DMS 273 treated with DMSO at 0.1 percent for 48 hours (cell line): ENCODE results near the gene RAB6B.

ENCODE experiments used
- DNase-seq: peaks from one replicate; lab custom pipeline; 2025; lab: John Stamatoyannopoulos, UW

The RAB6B gene

GRCh38 chr3:133880886-133881455 lies 14.7 kb downstream of the RAB6B start:
- no peak for DNase-seq

DNA sequence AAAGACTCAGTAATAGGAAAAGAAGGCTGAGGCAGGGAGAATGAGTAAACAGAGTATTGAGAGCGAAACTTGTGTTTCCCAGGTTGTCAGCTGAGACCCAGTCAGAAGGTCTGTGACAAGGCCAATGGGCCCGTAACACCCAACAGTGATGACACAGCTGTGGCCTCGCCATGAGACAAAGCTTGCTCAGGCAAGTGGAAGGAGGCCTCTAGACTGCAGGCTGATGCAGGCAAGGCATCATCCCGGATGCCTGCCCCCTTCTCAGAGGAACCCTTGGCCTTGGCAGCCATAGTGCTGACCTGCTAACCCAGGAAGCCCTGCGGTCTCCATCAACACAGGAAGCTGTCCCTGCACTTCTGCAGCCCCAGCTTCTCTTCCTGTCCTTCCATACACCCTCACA lies 15.4 kb downstream of the RAB6B start:
- no peak for DNase-seq

- no peak for DNase-seq
Measured at GRCh38 chr3:133878518-133878917, 17.2 kb downstream of the RAB6B start.

GRCh38 chr3:133877221-133877620 lies 18.5 kb downstream of the RAB6B start:
- no peak for DNase-seq

GRCh38 chr3:133874761-133875438 lies 20.8 kb downstream of the RAB6B start:
- no peak for DNase-seq

DNA sequence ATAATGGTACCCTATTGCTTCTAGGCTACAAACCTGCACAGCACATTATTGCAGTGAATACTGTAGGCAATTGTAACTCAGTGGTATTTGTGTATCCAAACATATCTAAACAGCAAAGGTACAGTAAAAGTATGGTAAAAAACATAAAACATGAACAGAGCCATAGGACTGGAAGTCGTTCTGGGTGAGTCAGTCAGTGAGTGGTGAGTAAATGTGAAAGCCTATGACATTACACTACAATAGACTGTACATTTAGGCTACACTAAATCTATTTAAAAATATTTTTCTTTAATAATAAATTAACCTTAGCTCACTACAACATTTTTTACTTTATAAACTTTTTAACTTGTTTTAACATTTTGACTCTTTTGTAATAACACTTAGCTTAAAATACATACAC lies 21.3 kb downstream of the RAB6B start:
- no peak for DNase-seq

DNA sequence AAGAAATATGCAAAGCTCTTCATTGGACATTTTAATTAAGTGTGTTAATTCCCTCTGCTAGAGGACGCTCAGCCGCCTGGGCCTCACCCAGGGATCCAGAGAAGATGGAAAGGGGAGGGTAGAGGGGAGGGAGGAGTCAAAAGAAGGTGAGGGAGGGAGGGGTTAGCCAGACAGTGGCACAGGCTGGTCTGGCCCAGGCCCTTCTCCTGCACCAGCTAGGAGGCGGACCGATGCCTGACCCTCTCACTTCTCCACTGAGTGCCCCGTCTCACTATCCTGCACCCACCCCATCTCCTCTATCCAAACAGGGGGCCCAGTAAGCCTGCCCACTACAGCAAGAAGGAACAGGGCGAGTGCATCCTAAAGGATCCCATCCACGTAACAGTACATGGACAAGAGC lies 22.9 kb downstream of the RAB6B start:
- DNase-seq = no peak

- DNase-seq = no peak
Measured at GRCh38 chr3:133872161-133872560, 23.5 kb downstream of the RAB6B start.

GRCh38 chr3:133871368-133872090 lies 24.2 kb downstream of the RAB6B start:
- no peak for DNase-seq

DNA sequence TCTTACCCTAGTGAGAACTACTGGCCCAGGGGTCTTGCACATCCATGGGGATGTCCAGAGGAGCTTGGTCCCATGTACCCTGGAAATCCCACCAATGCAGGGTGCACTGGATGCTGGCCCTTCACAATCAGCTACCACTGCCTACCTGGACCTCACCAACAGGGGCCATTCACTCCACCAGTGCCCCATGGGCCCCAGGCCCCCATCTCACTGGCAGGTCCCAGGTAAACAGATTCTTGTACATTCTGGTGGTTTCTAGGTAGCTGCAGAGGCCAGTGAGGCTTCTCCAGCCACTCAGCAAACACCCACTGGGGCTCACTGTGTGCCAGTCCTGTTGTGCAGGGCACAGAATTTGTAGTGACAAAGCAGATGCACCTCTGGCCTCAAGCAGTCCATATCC lies 24.9 kb downstream of the RAB6B start:
- DNase-seq = no peak

DNA sequence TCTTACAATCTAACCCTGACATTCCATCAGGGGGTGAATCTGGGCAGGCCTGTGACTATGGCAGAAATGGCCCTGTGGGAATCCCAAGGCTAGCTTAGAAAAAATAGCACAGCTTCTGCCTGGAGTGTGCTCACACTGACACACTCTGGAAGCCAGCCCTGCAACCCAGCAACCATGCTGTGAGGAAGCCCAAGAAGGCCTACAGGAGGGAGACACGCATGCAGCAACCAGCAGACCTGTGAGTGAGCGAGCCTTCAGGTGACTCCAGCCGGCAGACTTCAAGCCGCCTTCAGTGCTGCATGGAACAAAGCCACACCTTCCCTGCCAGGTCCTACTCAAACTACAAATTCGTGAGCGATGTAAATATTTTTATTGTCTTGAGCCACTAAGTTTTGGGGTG lies 26.1 kb downstream of the RAB6B start:
- no peak for DNase-seq

DNA sequence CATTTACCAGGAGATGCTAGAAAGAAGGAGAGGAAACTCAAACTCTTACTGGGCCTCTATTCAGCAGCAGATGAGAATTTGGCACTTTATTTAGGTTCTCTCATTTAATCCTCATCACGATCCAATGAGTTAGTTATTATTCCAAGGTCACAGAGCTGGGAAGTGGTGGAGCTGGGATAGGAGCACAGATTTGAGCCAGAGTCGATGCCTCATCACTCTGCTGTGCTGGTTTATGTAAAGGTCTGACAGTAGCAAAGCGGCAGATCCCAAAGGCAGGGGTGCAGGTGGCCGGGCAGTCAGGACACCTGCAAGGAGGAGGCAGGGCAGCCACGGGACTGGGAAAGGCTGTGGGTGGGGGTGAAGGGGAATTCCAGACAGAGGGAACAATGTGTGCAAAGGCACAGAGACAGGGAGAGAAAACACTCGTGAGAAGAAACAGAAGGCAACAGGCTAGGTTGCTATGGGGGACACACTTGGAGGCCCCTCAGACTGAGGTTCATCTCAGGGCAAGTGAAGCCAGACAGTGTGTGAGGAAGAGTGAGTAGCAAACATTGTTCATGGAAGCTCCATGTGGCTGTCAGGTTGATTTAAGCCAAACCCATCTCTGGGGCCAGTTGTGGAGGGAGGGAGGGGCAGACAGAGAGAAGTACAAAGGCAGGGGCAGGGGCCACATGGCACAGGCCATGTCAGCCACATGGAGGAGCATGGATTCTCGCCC lies 26.8 kb downstream of the RAB6B start:
- DNase-seq = no peak

GRCh38 chr3:133868186-133868585 lies 27.5 kb downstream of the RAB6B start:
- DNase-seq = no peak

- no peak for DNase-seq
Measured at GRCh38 chr3:133866141-133866540, 29.5 kb downstream of the RAB6B start.

DNA sequence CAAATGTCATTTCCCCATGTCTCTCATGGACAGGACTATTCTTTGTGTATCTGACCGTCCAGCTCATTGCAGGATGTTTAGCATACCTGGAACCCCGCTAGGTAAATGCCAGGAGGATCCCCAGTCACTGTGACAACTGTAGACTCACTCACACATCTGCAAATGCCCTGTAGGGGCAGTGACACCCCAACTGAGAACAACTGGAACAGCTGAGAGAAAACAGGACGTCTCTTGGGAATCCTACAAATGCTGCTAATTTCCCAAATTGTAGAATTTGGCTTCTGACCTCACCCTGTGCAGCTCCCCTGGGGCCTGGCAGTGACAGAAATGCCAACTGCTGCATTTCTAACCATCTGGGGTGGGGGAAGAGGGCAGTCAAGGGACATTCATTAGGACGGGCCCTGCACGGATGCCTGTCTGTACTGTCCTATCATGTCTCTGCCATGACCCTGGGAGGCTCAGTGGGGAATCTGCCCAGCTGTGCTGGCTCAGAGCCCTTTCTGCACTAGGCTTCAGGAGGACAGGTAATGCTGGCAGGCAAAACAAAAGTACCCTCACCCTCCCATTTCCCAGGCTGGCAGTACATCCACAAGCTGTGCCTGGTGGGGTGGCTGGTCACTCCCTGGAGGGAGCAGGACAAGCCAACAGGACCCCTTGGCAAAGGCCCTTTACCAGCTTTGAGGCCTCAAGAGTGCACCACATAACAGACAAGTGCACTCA lies 30.4 kb downstream of the RAB6B start:
- no peak for DNase-seq

DNA sequence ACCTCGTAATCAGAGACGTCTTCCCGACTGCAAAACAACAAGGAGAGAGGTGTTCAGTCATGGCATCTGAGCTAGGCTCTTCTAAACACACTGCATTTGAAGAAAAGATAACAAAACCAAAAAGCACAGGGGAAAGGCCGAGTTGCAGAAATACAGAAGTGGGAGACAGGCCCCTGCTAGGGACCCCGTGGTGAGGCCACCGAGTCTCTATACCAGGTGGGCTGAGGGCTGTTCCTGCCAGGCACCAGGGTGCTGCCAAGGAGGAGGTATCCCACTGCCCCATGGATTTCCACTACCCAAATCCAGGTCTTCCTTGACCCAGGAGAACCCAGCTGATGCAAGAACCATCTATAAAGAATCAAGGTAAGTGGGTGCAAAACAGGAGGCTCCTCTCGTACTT lies 31.1 kb downstream of the RAB6B start:
- no peak for DNase-seq

DNA sequence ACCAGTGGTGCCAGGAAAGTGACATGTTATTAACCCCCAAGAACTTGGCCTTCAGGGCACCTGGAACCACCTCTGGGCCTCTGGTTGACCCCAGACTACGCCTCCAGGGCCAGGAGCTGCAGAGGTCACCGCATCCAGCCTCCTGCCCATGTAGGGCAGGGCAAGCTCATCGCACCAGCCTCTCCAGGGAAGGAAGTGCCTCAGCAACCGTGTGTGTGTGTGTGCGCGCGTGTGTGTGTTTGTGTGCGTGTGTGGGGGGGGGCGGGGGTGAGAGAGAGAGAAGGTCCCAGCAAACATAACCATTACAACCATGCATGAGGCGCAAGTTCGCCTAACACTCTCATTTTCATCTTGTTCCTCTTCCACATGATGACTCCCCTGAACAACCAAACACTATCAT lies 31.8 kb downstream of the RAB6B start:
- no peak for DNase-seq

DNA sequence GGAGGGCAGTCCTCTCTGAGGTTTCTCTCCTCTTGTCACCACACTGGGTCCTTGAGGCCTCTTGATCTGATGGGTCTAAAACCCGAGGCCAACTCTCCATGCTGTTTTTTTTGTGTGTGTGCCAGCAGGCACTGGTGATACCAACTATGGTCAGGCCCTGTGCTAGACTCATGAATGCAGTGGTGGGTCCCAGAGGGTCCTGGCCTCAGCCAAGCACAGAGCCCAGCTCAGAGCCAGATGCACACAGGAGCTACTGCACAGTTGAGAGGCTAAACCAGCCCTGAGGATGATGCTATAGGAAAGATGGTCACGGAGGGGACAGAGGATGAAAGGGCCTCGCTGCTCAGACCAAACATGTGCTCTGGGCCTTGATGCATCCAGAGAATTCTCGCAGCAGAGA lies 33.5 kb downstream of the RAB6B start:
- no peak for DNase-seq

GRCh38 chr3:133860519-133860918 lies 35.2 kb downstream of the RAB6B start:
- no peak for DNase-seq

DNA sequence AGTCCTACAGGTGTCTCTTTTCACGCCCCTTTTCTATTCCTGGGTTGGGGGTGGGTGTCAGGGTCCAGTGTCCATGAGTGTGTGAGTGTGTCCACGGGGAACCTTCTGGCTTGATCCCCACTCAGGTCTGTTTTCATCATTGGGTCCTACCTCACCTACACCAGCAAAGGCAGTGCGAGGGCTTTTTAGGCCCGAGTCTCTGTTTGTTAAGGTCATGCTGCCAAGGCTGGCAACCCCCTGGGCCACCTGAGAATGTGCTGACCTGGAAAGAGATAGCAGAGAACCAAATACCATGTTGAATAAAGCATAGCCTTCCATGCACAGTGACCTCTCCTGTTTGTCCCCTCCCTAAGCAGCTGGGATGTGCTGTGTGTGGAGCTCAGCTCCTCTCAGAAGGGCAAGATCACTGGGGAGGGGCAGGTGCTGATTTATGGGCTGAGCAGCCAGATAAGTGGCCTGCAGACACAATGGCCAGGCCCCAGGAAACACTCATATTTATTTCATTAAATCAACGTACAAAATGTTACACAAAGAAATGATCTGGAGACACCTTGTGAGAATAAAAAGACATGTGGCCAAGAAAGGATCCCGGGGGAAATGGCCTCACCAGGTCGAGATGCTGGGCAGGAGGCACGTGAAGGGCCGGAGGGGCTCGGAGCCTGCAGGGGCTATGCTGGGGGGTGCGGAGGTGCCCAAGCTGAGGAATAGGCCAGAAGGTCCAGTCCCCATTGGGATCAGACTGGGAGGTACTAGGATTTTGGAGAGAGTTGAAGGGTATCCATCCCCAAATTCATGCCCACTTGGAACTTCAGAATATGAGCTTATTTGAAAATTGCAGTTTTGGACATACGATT lies 36.1 kb downstream of the RAB6B start:
- DNase-seq = no peak

DNA sequence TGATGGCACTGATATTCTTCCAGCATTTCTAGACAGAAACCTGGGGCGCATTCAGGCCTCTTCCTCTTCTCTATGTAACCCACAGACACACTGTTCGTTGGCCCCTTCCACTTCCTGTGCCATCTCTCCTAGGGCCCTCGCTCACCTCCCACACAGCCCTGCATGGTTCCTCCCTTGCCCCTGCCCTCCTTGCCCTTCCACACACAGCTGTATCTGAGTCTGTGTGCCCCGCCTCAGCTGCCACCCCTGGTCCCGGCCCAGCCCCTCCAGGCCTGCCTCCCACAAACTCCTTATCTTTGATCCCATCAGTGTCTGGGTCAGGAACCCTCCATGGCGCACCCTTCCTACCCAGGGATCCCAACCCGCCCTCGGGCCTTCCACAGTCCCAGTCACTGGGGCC lies 37.9 kb downstream of the RAB6B start:
- no peak for DNase-seq
